C4-2B (cell line): ENCODE data around the gene PFKL.

Experiments
- ZFX ChIP-seq: fragments of 450-650 bp; IDR thresholded peaks from 2 replicates; pipeline ENCODE4 v1.6.1; 2017
- TF ChIP-seq, protein P1 (sequence below): fragments of 450-650 bp; conservative IDR thresholded peaks from 2 replicates; pipeline ENCODE4 v1.5.1; 2017; ENCODE audit warnings: mild to moderate bottlenecking

DNA sequence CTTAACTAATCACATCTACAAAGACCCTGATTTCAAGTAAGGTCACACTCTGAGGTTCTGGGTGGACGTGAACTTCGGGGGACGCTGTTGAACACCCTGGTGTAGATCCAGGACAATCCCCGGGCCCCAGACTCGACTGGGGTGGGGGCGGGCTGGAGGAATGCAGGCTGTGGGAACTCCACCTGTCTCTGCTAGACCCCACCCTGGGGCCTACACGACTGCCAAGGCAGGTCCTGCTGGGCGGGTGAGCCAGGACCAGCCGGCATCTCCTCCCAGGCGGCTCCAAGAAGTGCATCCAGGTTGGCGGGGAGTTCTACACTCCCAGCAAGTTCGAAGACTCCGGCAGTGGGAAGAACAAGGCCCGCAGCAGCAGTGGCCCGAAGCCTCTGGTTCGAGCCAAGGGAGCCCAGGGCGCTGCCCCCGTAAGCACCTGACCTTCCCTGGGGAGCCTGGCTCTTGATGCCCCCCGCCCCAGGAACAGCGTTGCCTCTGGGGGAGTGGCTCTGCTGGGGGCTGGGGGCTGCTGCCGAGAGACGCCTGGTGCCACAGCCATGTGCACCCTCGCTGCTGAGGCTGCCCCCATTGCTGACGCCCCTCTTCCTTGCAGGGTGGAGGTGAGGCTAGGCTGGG is 10.4 kb upstream of the PFKL start:
- TF ChIP-seq, protein P1, sequence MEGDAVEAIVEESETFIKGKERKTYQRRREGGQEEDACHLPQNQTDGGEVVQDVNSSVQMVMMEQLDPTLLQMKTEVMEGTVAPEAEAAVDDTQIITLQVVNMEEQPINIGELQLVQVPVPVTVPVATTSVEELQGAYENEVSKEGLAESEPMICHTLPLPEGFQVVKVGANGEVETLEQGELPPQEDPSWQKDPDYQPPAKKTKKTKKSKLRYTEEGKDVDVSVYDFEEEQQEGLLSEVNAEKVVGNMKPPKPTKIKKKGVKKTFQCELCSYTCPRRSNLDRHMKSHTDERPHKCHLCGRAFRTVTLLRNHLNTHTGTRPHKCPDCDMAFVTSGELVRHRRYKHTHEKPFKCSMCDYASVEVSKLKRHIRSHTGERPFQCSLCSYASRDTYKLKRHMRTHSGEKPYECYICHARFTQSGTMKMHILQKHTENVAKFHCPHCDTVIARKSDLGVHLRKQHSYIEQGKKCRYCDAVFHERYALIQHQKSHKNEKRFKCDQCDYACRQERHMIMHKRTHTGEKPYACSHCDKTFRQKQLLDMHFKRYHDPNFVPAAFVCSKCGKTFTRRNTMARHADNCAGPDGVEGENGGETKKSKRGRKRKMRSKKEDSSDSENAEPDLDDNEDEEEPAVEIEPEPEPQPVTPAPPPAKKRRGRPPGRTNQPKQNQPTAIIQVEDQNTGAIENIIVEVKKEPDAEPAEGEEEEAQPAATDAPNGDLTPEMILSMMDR, result no peak
- no peak for TF ChIP-seq ZFX
